GM12891 (cell line): Measurements from ENCODE around the gene AKAP10.
"Not testable (repeated sequence)": the region's sequence is repeated elsewhere in the genome, so short reads cannot be mapped to it uniquely, and the experiment has no call there.

Experiments used
- POLR2A ChIP-seq: IDR thresholded peaks from 2 replicates; pipeline ENCODE4 v1.6.1; 2011; ENCODE audit warnings: low read depth, low read length, control low read depth
- POLR2AphosphoS5 ChIP-seq: IDR thresholded peaks from 2 replicates; pipeline ENCODE4 v1.6.1; 2011; ENCODE audit warnings: low read depth, low read length, control low read depth
- SPI1 ChIP-seq: IDR thresholded peaks from 2 replicates; pipeline ENCODE4 v1.6.1; 2011; ENCODE audit warnings: low read depth, low read length, control low read depth
- TAF1 ChIP-seq: IDR thresholded peaks from 2 replicates; pipeline ENCODE4 v1.6.1; 2011; ENCODE audit warnings: low read depth, low read length, control low read depth

- not testable (repeated sequence) for TF ChIP-seq POLR2A, TAF1, SPI1, POLR2AphosphoS5
These were observed 26.9 kb downstream of the AKAP10 start for GRCh38 chr17:19950624-19951195.
